HepG2 (cell line): Measurements from ENCODE around the gene GAL3ST1. TPM values are rescaled to one million over a fixed set of nuclear protein-coding genes. Genes with fewer than 3 reads are reported as not detected.

Experiments used
- ATF7 ChIP-seq, 2 experiments: fragments of 450-650 bp in 1 of 2; sonication (generic) in 1 of 2; formaldehyde crosslinking in 1 of 2; IDR thresholded peaks; 2 replicates each; pipeline versions ENCODE4 v1.4.0 to v1.6.1; 2016 to 2020; ENCODE audit warnings: antibody characterized with exemption in 1 of 2, mild to moderate bottlenecking in 1 of 2, missing genetic modification reagents in 1 of 2
- CBX2 ChIP-seq, 2 experiments: fragments of 200-600 bp in 1 of 2; sonication (generic); formaldehyde crosslinking in 1 of 2; IDR thresholded peaks; 2 replicates each; pipeline versions ENCODE4 v1.7.0 to v1.8.1; 2018 to 2022; ENCODE audit warnings: low read depth in 2 of 2, low read length in 1 of 2, mild to moderate bottlenecking in 1 of 2, missing genetic modification reagents in 1 of 2
- KLF6 ChIP-seq: IDR thresholded peaks from 2 replicates; pipeline ENCODE4 v1.8.0; 2016; ENCODE audit warnings: missing biosample characterization, missing genetic modification reagents
- NCOR1 ChIP-seq: fragments of 200-600 bp; sonication (generic); IDR thresholded peaks from 2 replicates; pipeline ENCODE4 v1.7.0; 2017; ENCODE audit warnings: antibody characterized with exemption, low read length, borderline replicate concordance
- NRL ChIP-seq: sonication (generic); formaldehyde crosslinking; IDR thresholded peaks from 2 replicates; pipeline ENCODE4 v1.5.0; 2020; ENCODE audit warnings: missing genetic modification reagents, mild to moderate bottlenecking, moderate library complexity, borderline replicate concordance
- PHF8 ChIP-seq: sonication (generic); formaldehyde crosslinking; IDR thresholded peaks from 2 replicates; pipeline ENCODE4 v1.5.0; 2020; ENCODE audit warnings: missing genetic modification reagents
- PLRG1 ChIP-seq: fragments of 450-650 bp; conservative IDR thresholded peaks from 2 replicates; pipeline ENCODE4 v1.6.1; 2016
- PRPF4 ChIP-seq: fragments of 200-400 bp; formaldehyde crosslinking; IDR thresholded peaks from 2 replicates; pipeline ENCODE4 v1.6.1; 2016; ENCODE audit warnings: low read length, low read depth; ENCODE audit not compliant: poor library complexity, severe bottlenecking
- RARA ChIP-seq: IDR thresholded peaks from 2 replicates; pipeline ENCODE4 v1.6.1; 2016; ENCODE audit warnings: missing genetic modification reagents, missing compliant biosample characterization
- REXO4 ChIP-seq: sonication (generic); formaldehyde crosslinking; IDR thresholded peaks from 2 replicates; pipeline ENCODE4 v1.8.0; 2022; ENCODE audit warnings: missing genetic modification reagents, mild to moderate bottlenecking, borderline replicate concordance
- THYN1 ChIP-seq: sonication (generic); formaldehyde crosslinking; IDR thresholded peaks from 2 replicates; pipeline ENCODE4 v1.8.1; 2023; ENCODE audit warnings: low read depth, mild to moderate bottlenecking, moderate library complexity, missing genetic modification reagents, borderline replicate concordance
- TMF1 ChIP-seq: sonication (generic); formaldehyde crosslinking; IDR thresholded peaks from 2 replicates; pipeline ENCODE4 v1.8.1; 2022; ENCODE audit warnings: low read depth, missing genetic modification reagents
- ZNF782 ChIP-seq: sonication (generic); formaldehyde crosslinking; IDR thresholded peaks from 2 replicates; pipeline ENCODE4 v1.4.0; 2020; ENCODE audit warnings: missing genetic modification reagents, mild to moderate bottlenecking, borderline replicate concordance
- polyA plus RNA-seq, 8 experiments: library from polyadenylated mRNA; depleted of rRNA in 3 of 8; stranded (reverse) in 7 of 8; unstranded in 1 of 8; fragments of >200 nt; fragmentation: Illumina TruSeq in 4 of 8; extraction: Trizol in 4 of 8; gene quantifications; 2 replicates each; pipeline versions ENCODE4 v1.2.1 to v1.2.3, GENCODE V29; 2011 to 2016; ENCODE audit warnings: low read depth in 4 of 8, missing spikeins in 1 of 8, mixed read lengths in 1 of 8; ENCODE audit not compliant: insufficient read depth in 1 of 8
- total RNA-seq, 5 experiments: library from RNA; depleted of rRNA; stranded (reverse); fragments of >200 nt; fragmentation: Illumina TruSeq; extraction: Trizol; gene quantifications; 2 replicates each; pipeline ENCODE4 v1.2.3, GENCODE V29; 2016; ENCODE audit warnings: low read depth in 1 of 5
- TF ChIP-seq, protein P1 (sequence below): sonication (generic); formaldehyde crosslinking; IDR thresholded peaks from 2 replicates; pipeline ENCODE4 v1.4.0; 2020; ENCODE audit warnings: missing genetic modification reagents
- TF ChIP-seq, protein P2 (sequence below): sonication (generic); formaldehyde crosslinking; IDR thresholded peaks from 2 replicates; pipeline ENCODE4 v1.8.0; 2022; ENCODE audit warnings: missing genetic modification reagents, mild to moderate bottlenecking, inconsistent platforms, borderline replicate concordance
- TF ChIP-seq, protein P3 (sequence below): IDR thresholded peaks from 2 replicates; pipeline ENCODE4 v1.6.1; 2016; ENCODE audit warnings: mild to moderate bottlenecking
- TF ChIP-seq, protein P4 (sequence below): sonication (generic); formaldehyde crosslinking; IDR thresholded peaks from 2 replicates; pipeline ENCODE4 v1.5.0; 2020; ENCODE audit warnings: missing genetic modification reagents
- TF ChIP-seq, protein P5 (sequence below): sonication (generic); formaldehyde crosslinking; IDR thresholded peaks from 2 replicates; pipeline ENCODE4 v1.5.0; 2020; ENCODE audit warnings: mild to moderate bottlenecking, missing genetic modification reagents, borderline replicate concordance

The GAL3ST1 gene
- total and polyA plus RNA-seq, 2 of the 13 experiments (the other 11 are each of a cell fraction or from before 2014, with no cell fraction given) = 4.4 to 14.7 TPM

DNA sequence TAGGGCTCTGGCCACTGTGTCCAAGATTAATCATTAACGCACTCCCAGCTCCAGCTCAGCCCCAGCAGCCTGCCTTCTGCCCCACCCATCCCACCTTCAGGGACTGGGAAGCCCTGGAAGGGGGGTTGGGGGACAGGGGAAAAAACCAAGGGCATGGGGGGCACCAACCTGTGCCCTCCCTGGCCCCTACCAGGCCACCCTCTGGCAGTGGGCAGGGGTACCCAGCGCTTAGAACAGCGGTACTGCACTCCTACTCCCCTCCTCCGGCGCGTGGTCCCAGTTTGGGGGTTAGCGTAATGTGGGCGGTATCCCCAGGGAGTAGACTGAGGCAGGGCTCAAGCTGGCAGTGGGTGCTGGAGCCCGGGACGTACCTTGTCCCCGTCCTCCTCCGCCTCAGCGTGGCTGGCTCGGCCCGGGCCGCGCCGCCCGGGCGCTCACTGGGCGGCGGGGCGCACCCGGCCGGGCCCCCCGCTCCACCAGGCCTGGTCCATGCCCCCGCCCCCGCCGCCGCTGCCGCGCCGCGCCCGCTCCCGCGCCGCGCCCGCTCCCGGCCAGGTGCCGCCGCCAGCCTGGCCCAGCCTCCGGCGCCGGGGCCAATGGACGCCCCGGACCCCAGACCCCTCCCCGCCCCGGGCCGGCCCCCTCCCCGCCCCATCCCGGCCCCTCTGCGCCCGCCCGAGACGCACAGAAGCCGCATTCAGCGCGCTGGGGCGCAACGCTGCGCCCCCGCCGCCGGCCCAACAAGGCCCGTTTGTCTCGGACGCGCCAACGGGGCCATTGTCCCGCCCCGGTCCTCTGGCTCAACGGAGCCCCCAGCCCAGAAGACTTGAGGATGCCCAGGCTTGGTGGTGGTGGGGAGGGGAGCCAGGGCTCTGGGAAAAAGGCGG lies at the start of gene GAL3ST1 (continued):
- TF ChIP-seq CBX2 (IDR thresholded peaks at IDR 0.05; ENCODE audit: low read depth, low read length) = no peak
- no peak for TF ChIP-seq CBX2 (CRISPR knock-in tag; IDR thresholded peaks at IDR 0.05; ENCODE audit: low read depth)
- TF ChIP-seq THYN1 (CRISPR knock-in tag) = no peak
- TF ChIP-seq, protein P1, sequence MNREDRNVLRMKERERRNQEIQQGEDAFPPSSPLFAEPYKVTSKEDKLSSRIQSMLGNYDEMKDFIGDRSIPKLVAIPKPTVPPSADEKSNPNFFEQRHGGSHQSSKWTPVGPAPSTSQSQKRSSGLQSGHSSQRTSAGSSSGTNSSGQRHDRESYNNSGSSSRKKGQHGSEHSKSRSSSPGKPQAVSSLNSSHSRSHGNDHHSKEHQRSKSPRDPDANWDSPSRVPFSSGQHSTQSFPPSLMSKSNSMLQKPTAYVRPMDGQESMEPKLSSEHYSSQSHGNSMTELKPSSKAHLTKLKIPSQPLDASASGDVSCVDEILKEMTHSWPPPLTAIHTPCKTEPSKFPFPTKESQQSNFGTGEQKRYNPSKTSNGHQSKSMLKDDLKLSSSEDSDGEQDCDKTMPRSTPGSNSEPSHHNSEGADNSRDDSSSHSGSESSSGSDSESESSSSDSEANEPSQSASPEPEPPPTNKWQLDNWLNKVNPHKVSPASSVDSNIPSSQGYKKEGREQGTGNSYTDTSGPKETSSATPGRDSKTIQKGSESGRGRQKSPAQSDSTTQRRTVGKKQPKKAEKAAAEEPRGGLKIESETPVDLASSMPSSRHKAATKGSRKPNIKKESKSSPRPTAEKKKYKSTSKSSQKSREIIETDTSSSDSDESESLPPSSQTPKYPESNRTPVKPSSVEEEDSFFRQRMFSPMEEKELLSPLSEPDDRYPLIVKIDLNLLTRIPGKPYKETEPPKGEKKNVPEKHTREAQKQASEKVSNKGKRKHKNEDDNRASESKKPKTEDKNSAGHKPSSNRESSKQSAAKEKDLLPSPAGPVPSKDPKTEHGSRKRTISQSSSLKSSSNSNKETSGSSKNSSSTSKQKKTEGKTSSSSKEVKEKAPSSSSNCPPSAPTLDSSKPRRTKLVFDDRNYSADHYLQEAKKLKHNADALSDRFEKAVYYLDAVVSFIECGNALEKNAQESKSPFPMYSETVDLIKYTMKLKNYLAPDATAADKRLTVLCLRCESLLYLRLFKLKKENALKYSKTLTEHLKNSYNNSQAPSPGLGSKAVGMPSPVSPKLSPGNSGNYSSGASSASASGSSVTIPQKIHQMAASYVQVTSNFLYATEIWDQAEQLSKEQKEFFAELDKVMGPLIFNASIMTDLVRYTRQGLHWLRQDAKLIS (CRISPR knock-in tag) = no peak
- 0 out of 2 replicates have a peak, but pooled peaks have one; percentile 4 for TF ChIP-seq RARA (CRISPR knock-in tag)
- TF ChIP-seq PLRG1 = no peak
- TF ChIP-seq ZNF782 (CRISPR knock-in tag) = no peak
- peak; percentile 35; the same call in 1 of the 2 replicates for TF ChIP-seq NCOR1
- TF ChIP-seq, protein P2, sequence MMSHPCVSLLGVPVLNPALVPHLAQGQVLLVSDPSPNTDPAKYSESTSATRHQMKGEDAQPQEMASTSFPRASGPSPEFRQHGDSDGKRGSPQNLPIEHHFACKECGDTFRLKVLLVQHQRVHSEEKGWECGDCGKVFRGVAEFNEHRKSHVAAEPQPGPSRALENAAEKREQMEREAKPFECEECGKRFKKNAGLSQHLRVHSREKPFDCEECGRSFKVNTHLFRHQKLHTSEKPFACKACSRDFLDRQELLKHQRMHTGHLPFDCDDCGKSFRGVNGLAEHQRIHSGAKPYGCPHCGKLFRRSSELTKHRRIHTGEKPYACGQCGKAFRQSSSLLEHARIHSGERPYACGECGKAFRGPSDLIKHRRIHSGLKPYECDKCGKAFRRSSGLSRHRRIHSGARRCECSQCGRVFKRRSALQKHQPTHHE = no peak
- no peak for TF ChIP-seq PRPF4
- TF ChIP-seq, protein P3, sequence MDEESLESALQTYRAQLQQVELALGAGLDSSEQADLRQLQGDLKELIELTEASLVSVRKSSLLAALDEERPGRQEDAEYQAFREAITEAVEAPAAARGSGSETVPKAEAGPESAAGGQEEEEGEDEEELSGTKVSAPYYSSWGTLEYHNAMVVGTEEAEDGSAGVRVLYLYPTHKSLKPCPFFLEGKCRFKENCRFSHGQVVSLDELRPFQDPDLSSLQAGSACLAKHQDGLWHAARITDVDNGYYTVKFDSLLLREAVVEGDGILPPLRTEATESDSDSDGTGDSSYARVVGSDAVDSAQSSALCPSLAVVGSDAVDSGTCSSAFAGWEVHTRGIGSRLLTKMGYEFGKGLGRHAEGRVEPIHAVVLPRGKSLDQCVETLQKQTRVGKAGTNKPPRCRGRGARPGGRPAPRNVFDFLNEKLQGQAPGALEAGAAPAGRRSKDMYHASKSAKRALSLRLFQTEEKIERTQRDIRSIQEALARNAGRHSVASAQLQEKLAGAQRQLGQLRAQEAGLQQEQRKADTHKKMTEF (CRISPR knock-in tag) = peak; percentile 22; the same call in 1 of the 2 replicates
- 0 out of 2 replicates have a peak, but pooled peaks have one; percentile 27 for TF ChIP-seq KLF6 (CRISPR knock-in tag)
- no peak for TF ChIP-seq REXO4 (CRISPR knock-in tag)
- no peak for TF ChIP-seq ATF7 (IDR thresholded peaks at IDR 0.05)
- no peak for TF ChIP-seq ATF7 (CRISPR knock-in tag; IDR thresholded peaks at IDR 0.05)
- TF ChIP-seq, protein P4, sequence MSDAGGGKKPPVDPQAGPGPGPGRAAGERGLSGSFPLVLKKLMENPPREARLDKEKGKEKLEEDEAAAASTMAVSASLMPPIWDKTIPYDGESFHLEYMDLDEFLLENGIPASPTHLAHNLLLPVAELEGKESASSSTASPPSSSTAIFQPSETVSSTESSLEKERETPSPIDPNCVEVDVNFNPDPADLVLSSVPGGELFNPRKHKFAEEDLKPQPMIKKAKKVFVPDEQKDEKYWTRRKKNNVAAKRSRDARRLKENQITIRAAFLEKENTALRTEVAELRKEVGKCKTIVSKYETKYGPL (CRISPR knock-in tag) = no peak
- TF ChIP-seq NRL = no peak
- TF ChIP-seq, protein P5, sequence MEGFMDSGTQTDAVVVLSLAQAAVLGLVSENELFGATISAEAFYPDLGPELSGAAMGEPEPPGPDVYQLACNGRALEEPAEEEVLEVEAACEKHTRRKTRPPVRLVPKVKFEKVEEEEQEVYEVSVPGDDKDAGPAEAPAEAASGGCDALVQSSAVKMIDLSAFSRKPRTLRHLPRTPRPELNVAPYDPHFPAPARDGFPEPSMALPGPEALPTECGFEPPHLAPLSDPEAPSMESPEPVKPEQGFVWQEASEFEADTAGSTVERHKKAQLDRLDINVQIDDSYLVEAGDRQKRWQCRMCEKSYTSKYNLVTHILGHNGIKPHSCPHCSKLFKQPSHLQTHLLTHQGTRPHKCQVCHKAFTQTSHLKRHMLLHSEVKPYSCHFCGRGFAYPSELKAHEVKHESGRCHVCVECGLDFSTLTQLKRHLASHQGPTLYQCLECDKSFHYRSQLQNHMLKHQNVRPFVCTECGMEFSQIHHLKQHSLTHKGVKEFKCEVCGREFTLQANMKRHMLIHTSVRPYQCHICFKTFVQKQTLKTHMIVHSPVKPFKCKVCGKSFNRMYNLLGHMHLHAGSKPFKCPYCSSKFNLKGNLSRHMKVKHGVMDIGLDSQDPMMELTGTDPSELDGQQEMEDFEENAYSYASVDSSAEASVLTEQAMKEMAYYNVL = peak; percentile 32; the same call in 1 of the 2 replicates
- peak; percentile 50; the same call in 1 of the 2 replicates for TF ChIP-seq PHF8 (CRISPR knock-in tag)
- TF ChIP-seq TMF1 (CRISPR knock-in tag) = 0 out of 2 replicates have a peak, but pooled peaks have one; percentile 31
